Uterus (tissue), 4 donors: Measurements from ENCODE around the gene CDKAL1. TPM values are rescaled to one million over a fixed set of nuclear protein-coding genes. Genes with fewer than 3 reads are reported as not detected.
"Not testable (repeated sequence)": the region's sequence is repeated elsewhere in the genome, so short reads cannot be mapped to it uniquely, and the experiment has no call there.

Experiments
- DNase-seq, 2 donors: peaks; one replicate each; pipeline ENCODE4 v3.0.0-alpha.2; 2019 to 2020
- H3K27ac ChIP-seq, 2 donors: fragments of 200-600 bp; sonication (generic); 1 replicate in 1 of 2; 2 replicates in 1 of 2; pipeline ENCODE4 v1.5.1; 2016 to 2018
- H3K27me3 ChIP-seq, 2 donors: fragments of 200-600 bp; sonication (generic); one replicate each; pipeline ENCODE4 v1.5.1; 2018 to 2019; ENCODE audit warnings: control low read depth in 1 of 2
- H3K36me3 ChIP-seq, 2 donors: fragments of 200-600 bp; sonication (generic); one replicate each; pipeline ENCODE4 v1.5.1; 2019; ENCODE audit warnings: control low read depth in 1 of 2
- H3K4me1 ChIP-seq, 2 donors: fragments of 200-600 bp; sonication (generic); one replicate each; pipeline ENCODE4 v1.5.1; 2018 to 2019; ENCODE audit warnings: control low read depth in 1 of 2
- H3K4me3 ChIP-seq, 2 donors: fragments of 200-600 bp; sonication (generic); 1 replicate in 1 of 2; 2 replicates in 1 of 2; pipeline ENCODE4 v1.5.1; 2018 to 2019; ENCODE audit warnings: mild to moderate bottlenecking in 1 of 2
- H3K9me3 ChIP-seq, 2 donors: fragments of 200-600 bp; sonication (generic); one replicate each; pipeline ENCODE4 v1.5.1; 2019; ENCODE audit warnings: control low read depth in 1 of 2
- POLR2A ChIP-seq, 2 donors: fragments of 450-650 bp; IDR thresholded peaks; one replicate each; pipeline ENCODE4 v1.6.1; 2016; ENCODE audit warnings: antibody characterized with exemption in 2 of 2, mild to moderate bottlenecking in 1 of 2, moderate library complexity in 1 of 2
- intact Hi-C: fragments of 100-400 bp; cut with DNase I; formaldehyde crosslinking; loops from one replicate; pipeline ENCODE4 v1.15.1; 2023; ENCODE audit warnings: low total_unique reads
- total RNA-seq, 4 donors: library from RNA; depleted of rRNA in 3 of 4; stranded (reverse); fragments of >200 nt in 3 of 4; gene quantifications; one replicate each; pipeline versions ENCODE4 v1.1.0 to v1.2.4, GENCODE V29; 2014 to 2023
- TF ChIP-seq, protein P1 (sequence below), 4 experiments: fragments of 200-600 bp in 2 of 4; fragments of 450-650 bp in 2 of 4; sonication (generic) in 2 of 4; IDR thresholded peaks; one replicate each; pipeline ENCODE4 v1.5.1; 2016 to 2019; ENCODE audit warnings: antibody characterized with exemption in 4 of 4, mild to moderate bottlenecking in 2 of 4, moderate library complexity in 1 of 4
- donor health status: DM: yes; HTN: yes; CAD: no.

The CDKAL1 gene
- total RNA-seq, 4 donors from 2014 or later, result 5.0 to 51.7 (median 18.9) TPM

DNA sequence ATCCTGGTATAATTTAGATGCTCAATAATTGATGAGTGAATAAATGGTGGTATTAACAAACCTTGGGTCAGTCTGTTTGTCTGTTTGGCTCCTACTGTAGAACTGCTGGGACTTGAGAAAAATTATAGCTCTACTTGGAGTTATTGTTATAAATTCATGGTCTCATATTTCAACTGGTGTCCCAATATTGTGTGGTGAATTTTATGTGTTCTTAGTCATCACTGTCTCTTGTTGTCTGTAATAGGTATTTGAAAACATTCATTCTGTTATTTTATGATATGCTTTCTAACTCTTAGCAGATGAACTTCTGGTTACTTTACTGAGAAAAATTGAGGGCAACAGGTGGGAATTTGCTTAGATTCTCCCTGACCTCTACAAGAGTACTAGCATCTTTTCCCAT is 221.4 kb downstream of the CDKAL1 start:
- TF ChIP-seq, protein P1, sequence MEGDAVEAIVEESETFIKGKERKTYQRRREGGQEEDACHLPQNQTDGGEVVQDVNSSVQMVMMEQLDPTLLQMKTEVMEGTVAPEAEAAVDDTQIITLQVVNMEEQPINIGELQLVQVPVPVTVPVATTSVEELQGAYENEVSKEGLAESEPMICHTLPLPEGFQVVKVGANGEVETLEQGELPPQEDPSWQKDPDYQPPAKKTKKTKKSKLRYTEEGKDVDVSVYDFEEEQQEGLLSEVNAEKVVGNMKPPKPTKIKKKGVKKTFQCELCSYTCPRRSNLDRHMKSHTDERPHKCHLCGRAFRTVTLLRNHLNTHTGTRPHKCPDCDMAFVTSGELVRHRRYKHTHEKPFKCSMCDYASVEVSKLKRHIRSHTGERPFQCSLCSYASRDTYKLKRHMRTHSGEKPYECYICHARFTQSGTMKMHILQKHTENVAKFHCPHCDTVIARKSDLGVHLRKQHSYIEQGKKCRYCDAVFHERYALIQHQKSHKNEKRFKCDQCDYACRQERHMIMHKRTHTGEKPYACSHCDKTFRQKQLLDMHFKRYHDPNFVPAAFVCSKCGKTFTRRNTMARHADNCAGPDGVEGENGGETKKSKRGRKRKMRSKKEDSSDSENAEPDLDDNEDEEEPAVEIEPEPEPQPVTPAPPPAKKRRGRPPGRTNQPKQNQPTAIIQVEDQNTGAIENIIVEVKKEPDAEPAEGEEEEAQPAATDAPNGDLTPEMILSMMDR (IDR thresholded peaks at IDR 0.05), result no peak
- TF ChIP-seq POLR2A (IDR thresholded peaks at IDR 0.05), result no peak

DNA sequence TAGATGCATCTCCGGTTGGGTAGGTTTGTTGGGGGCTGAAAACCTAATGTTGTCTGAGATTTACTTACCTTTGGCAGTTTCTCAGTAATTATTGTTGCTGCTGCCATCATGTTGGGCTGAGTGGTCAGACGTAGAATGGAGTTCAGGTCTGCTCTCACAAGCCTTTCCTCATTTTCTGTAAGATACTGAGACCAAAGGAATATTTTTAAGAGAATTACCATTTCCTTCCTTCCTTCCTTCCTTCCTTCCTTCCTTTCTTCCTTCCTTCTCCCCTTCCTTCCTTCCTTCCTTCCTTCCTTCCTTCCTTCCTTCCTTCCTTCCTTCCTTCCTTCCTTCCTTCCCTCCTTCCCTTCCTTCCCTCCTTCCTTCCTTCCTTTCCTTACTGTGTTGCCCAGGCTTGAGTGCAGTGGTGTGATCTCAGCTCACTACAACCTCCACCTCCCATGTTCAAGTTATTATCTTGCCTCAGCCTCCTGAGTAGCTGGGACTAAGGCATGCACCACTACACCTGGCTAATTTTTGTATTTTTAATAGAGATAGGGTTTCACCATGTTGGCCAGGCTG is 222.4 kb downstream of the CDKAL1 start:
- H3K36me3 ChIP-seq, intact Hi-C loops, H3K27me3 ChIP-seq, H3K27ac ChIP-seq, H3K4me3 ChIP-seq, DNase-seq, H3K9me3 ChIP-seq, H3K4me1 ChIP-seq: not testable (repeated sequence)

More for the DNA sequence above, 221.4 kb downstream of the CDKAL1 start:
- H3K4me3 ChIP-seq, result no peak overlapping the region
- H3K27ac ChIP-seq, result no peak overlapping the region
- H3K4me1 ChIP-seq, result no peaks in the 10 kb centered on the region
- no peaks in the 10 kb centered on the region for H3K27me3 ChIP-seq
- no peak for DNase-seq
- intact Hi-C loops, result no loop called here
- no peaks in the 10 kb centered on the region for H3K9me3 ChIP-seq
- no peaks in the 10 kb centered on the region for H3K36me3 ChIP-seq

DNA sequence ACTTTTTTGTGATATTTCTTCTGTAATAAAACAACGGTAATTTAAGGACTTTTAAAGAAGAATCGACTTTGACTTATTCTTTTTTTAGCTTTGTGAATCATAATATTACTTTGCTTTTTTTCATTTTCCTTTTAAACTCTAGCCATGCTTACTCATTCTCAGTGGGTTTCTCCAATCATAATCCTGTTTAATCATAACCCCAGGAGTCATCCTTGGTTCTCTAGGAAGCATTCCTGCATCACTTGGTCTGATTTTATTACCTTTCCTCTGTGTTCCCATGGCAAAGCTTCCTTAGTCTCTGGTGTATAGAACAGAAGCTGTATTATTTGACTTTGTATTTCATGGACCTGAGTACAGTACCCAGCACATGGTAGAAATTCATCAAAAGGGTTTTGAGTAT is 223.5 kb downstream of the CDKAL1 start:
- DNase-seq, result no peak

DNA sequence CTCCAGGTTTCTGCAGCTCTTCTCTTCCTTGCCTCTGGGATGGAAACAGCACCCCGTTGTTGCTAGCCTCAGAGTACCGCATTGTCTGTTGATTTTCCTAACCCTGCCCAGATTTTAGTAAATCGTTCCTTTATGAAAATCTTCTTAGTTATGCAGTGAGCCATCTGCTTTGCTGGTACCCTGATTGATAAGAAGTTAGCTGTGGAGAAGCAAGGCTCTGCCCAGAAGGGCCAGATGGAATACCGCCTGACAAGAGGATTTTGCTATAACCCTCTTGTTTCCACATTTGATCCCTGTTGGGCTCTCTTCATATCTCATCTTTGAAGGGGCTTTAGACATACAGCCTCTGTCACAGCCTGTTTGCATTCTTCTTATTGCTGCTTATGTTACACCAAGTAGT is 229.0 kb downstream of the CDKAL1 start:
- H3K27me3 ChIP-seq, result no peaks in the 10 kb centered on the region

More for the DNA sequence above, 223.5 kb downstream of the CDKAL1 start:
- intact Hi-C loops, result no loop called here
- Histone ChIP-seq H3K4me1 (no peaks in the 10 kb centered on the region), H3K27me3 (no peaks in the 10 kb centered on the region), H3K36me3 (no peaks in the 10 kb centered on the region), H3K4me3 (no peak overlapping the region), H3K27ac (no peak overlapping the region), H3K9me3 (no peaks in the 10 kb centered on the region)
- TF ChIP-seq, protein P1 (IDR thresholded peaks at IDR 0.05), result no peak
- no peak for TF ChIP-seq POLR2A (IDR thresholded peaks at IDR 0.05)

DNA sequence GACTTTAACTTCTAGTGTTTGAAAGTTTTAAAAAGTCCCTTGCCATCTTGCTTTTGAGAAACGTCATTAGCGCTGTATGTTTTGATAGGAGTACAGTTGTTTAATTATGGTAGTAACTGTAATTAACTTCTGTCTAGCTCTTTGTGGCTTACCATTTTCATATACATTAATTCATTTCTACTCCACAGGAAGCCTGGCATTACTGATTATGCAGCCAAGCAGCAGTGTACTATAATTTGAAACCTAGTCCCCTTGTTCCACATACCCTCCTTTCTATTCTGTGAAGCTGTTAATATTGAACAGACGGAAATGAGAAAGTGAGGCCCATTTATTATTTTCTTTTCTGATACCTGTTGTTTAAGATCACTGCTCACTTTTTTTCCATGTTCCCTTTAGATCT is 235.4 kb downstream of the CDKAL1 start:
- Histone ChIP-seq H3K4me1 (no peaks in the 10 kb centered on the region), H3K27ac (no peak overlapping the region), H3K36me3 (no peaks in the 10 kb centered on the region), H3K27me3 (no peaks in the 10 kb centered on the region), H3K9me3 (no peaks in the 10 kb centered on the region), H3K4me3 (no peak overlapping the region)
- no peak for DNase-seq
- no peak for TF ChIP-seq POLR2A (IDR thresholded peaks at IDR 0.05)
- TF ChIP-seq, protein P1 (IDR thresholded peaks at IDR 0.05), result no peak
- intact Hi-C loops, result no loop called here

More for the DNA sequence above, 229.0 kb downstream of the CDKAL1 start:
- TF ChIP-seq, protein P1 (IDR thresholded peaks at IDR 0.05), result no peak
- no peak for TF ChIP-seq POLR2A (IDR thresholded peaks at IDR 0.05)
- DNase-seq, result no peak
- H3K36me3 ChIP-seq, result no peaks in the 10 kb centered on the region
- no peaks in the 10 kb centered on the region for H3K9me3 ChIP-seq
- no peaks in the 10 kb centered on the region for H3K4me1 ChIP-seq
- no peak overlapping the region for H3K4me3 ChIP-seq
- intact Hi-C loops, result no loop called here
- H3K27ac ChIP-seq, result no peak overlapping the region

DNA sequence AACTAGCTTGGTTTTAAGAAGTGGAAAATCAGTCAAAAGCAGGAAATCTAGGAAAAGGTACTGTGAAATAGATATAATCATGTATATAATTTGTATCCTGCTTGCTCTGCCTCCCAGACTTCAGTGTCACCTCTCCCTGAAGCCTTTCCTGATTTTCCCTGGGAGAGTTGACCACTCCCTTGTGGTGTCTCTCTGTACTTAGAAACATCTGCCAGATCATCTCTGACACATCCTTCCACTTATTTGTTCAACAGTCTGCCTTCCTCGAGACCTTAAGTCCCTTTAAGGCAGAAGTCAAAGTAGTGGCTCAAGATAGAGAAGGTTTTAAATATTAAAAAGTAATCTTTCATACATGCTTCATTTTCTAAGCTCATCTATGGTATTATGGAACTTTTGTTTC is 236.5 kb downstream of the CDKAL1 start:
- TF ChIP-seq, protein P1 (IDR thresholded peaks at IDR 0.05), result no peak
- no peak for TF ChIP-seq POLR2A (IDR thresholded peaks at IDR 0.05)

More for the DNA sequence above, 236.5 kb downstream of the CDKAL1 start:
- Histone ChIP-seq H3K27ac (no peak overlapping the region), H3K36me3 (no peaks in the 10 kb centered on the region), H3K9me3 (no peaks in the 10 kb centered on the region), H3K4me1 (no peaks in the 10 kb centered on the region), H3K27me3 (no peaks in the 10 kb centered on the region), H3K4me3 (no peak overlapping the region)
- intact Hi-C loops, result no loop called here
- DNase-seq, result no peak
